HG03060 (cell line): ENCODE measurements around the gene MAP2K3.
"Not testable (repeated sequence)": the region's sequence is repeated elsewhere in the genome, so short reads cannot be mapped to it uniquely, and the experiment has no call there.

Experiments used
- ATAC-seq: cut with Tn5 transposase; IDR thresholded peaks from one replicate; pipeline ENCODE4 v1.9.1; 2021; ENCODE audit warnings: low read depth, moderate number of reproducible peaks; ENCODE audit not compliant: unreplicated experiment

MAP2K3 gene

DNA sequence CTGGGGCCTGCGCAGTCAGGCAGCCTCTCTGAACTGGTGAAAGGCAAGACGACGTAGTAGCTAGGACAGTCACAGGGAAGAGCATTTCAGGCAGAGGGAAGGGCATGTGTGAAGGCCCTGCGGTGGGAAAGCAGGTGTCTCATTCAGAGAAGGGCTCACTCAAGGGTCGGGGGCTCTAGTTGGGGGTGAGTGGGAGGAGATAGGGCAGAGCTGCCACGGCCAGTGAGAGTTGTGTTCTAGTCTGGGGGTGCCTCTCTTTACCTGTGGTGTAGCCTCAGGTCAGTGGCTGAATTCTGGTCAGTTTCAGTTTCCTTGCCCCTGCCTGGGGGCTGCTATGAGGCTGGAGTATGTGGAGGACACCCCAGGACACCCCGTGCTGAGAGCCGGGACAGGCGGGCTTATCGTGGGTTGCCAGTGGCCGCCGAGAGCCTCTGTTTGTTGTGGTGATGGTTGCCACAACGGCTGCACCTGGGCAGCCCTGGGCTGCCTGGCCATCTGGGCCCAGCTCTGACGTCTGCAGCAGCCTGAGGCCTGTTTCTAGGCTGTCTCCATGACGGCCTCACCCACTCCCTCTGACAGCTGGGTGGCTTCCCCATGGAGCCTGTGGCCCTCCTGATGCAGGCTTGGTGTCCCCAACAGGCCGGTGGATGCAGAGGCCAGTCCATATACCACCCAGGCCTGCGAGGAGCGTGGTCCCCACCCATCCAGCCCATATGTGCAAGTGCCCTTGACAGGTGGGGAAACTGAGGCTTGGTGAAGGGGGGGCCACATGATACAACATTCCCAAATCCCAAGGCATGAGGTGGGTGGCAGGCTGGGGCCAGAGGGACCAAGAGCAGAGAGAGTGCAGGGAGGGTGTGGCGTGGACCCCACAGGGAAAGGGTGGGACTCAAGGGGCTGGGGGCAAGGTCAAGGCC, 10.8 kb downstream of the MAP2K3 start:
- no peak for ATAC-seq

DNA sequence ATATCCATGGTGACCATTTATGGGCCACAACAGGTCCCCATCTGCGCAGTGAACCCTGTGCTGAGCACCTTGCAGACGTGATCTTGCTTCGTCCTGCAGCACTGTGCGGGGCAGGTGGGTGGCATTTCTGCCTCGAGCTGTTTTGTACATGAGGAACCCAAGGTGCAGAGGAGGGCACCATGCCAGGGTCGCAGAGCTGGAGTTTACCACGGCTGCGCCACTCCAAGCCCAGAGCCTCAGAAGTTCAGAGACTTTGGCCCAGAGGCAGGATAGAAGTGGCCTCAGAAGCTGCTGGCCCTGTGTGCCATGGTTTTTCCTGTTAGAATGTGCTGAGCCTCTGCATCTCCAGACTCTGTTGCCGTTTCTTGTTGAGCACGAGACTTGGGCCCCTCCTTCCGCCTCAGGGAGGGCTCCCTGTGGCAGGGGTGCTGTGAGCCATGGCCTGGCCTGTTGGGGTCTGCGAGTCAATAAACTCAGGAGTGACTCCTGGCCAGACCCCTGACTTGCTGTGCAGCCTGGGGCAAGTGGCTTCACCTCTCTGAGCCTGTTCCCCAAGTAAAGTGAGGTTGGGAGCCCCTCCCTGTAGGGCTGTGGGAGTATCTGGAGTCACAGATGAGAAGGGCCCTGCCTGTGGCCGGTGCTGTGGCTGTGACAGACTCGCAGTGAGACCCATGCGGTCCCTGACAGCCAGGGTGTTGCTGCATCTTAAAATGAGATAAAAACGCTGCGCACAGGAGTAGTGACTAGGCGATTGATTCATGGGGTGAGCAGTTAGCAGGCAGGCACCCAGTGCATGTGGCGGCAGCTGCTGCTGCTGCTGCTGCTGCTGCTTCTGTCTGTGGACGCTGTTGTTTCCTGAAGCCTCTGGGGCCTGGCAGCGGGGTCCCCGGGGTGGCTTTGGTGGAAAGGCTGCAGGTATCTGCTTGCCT, 11.8 kb downstream of the MAP2K3 start:
- ATAC-seq = no peak

DNA sequence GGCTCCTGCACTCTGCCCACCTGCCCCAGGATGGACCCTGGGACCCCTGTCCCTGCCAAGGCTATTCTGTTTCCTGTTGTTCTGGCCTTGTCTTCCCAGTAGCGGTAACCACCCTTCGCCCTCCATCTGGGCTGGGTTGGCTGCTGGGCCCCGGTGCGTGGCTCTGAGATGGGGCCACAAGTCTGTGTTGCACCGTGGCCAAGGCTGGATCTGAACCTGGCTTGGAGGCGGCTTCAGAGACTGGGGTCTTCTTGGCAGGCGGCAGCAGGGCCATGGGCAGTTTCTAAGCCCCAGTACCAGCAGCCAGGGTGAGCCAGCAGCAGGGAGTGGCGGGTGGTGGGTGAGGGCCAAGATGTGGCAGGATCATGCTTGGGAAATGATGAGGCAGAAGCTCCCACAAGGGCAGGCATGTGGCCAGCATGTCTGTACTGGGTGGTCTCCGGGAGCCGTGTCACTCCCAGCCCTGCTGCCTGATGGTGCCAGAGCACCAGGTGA, 12.6 kb downstream of the MAP2K3 start:
- ATAC-seq = no peak

DNA sequence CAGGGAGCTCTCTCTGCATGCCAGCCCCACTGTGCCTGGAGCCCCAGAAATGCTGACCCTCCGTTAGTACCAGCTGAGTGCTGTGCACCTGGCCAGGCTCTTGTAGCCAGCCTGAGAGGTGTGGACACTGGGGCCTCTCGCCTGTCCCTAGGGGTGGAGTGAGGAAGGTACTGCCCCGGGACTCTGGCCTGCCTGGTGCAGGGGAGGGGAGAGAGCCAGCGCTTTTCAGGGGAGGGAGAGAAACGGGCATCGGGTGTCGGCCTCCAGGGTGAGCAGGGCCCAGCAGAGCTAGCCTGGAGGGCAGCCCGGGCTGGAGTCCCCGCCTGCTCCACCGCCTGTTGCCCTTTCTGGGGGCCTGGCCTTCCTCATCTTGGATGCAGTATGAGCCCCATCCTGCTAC, 13.1 kb downstream of the MAP2K3 start:
- no peak for ATAC-seq

GRCh38 chr17:21298056-21298982, 13.8 kb downstream of the MAP2K3 start:
- ATAC-seq = no peak

DNA sequence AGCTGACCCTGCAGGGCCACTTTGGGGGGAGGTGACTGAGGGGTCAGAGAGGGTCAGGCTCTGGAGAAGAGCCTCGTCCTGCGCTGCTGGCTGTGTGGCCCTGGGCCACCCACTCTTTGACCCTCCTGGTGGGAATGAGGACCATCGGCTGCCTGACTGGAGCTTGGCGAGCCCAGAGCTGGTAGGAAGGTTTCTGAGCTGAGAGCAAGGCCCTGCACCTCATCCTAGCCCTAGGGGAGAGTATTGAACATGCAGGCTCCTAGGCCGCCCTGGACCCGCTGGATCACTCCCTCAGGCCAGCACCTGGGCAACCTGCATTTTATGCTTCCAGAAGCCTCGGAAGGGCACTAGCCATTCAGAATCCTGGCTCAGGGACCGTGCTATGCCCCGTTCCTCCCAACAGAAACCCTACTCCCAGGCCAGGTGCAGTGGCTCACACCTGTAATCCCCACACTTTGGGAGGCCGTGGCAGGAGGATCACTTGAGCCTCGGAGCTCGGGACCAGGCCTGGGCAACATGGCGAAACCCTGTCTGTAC, 14.5 kb downstream of the MAP2K3 start:
- ATAC-seq = no peak

DNA sequence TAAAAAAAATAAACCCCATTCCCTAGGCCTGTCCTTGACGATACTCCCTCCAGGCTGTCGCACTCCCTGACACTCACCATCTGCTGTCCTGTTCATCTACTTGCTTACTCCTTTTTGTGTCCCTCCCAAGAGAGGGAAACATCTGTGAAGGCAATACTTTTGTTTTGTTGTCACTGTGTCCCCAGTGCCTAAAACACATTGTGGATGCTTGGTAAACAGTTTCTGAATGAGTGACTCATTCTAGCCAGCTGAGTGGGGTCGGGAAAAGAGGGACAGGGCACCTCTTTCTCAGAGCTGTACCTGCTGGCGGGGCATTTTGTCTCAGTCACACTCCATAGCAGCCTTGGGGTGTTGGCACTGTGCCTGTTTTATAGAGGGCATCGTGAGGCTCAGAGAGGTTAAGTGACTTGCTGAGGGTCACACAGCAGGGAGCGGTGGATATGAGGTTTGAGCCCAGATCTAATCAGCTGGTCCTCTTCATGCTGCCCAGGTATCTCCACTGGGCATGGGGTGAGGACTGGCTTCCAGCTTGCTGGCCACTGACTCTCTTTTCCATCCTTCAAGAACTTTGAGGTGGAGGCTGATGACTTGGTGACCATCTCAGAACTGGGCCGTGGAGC, 15.6 kb downstream of the MAP2K3 start:
- no peak for ATAC-seq

GRCh38 chr17:21300601-21301571, 16.4 kb downstream of the MAP2K3 start:
- ATAC-seq = no peak

DNA sequence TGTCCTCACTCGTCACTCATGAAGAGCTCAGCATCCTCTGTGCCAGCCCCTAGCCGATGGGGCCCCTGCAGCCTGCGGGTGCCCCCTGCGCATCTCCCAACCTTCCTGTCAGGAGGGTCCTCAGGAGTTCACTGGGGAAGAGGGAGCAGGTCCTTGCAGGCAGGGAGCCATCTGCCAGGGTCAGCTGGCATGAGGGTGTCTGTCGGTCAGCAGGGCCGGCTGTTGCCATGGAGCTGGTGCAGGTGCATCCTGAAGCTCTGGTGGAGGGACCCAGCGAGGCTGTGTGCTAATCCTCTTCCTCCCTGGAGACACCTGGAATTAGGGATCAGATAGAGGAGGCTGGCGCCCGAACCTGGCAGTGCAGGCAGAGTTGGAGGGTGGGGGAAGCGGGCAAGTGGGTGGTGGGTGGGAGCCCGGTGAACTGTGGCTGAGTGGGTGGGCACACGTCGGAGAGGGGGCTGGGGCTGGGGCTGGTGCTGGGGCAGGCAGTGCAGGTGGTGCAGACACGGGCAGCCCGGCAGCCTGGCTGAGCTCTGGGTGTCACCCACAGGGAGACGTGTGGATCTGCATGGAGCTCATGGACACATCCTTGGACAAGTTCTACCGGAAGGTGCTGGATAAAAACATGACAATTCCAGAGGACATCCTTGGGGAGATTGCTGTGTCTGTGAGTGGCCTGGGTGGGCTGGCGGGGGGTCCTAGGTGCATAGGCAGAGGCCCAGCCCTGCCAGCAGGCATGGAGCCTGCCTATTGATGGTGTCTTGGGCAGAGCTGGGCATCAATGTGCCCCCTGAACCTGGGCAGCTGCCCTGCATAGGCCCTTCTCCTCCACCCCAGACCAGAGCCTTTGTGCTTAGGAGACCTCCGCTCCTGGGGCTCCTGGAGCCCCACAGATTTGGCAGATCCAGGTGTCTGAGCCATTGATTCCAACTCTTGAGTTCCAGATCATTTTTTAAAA, 17.4 kb downstream of the MAP2K3 start:
- no peak for ATAC-seq

DNA sequence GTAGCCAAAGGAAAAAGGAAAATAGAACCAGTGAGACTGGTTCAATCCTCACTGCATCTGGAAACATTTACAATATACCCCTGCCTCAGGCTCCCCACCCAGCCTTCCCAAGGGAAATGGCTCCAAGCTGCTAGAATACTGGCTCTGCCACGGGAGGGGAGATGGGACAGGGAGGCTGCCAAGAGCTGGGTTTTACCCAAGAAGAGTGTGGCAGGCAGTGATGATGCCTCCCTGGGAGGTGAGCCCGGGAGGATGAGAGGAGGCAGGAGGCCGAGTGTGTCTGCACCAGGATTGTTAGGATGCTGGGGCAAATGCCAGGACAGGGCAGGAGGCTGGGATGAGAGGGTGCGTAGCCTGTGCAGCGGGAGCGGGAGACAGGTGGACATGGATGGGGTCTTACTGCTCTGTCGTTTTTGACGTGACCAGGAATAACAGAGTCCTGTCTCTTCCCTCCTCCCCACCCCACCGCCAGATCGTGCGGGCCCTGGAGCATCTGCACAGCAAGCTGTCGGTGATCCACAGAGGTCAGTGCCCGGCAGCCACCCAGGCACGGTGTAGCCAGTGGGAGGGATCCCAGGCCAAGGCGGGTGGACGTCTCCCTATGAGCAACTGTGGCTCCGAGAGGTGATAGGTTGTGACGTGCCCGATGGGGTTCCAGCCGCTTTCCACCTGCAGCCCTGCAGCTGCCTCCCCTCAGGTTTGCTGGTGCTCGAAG, 18.4 kb downstream of the MAP2K3 start:
- ATAC-seq = no peak

DNA sequence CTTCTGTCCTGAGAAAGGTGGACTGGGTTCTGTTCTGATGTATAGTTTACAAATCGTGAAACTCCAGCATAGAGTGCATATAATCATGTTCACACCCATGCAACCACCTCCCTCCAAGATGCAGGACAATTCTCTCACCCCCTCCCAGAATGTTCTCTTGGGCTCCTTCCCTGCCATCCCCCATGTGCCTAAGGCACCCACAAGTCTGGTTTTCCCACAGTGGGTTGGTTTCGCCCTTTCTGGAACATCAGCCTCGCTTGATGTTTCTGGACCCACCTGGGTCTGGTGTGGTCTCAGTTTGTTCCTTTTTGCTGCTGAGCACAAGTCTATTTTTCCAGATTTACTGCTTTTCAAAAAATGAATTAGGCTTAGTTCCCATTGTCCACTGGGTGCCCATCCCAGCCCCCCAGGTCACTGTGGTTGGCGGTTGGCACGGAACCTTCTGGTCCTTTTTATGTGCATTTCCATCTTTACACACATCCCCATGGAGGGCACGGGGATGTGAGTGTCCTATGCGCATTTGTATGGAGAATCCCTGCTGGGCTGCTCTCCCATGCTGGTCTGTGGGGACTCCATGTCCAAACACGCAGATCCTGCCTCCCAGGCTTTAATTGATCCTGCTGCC, 19.0 kb downstream of the MAP2K3 start:
- ATAC-seq = no peak

DNA sequence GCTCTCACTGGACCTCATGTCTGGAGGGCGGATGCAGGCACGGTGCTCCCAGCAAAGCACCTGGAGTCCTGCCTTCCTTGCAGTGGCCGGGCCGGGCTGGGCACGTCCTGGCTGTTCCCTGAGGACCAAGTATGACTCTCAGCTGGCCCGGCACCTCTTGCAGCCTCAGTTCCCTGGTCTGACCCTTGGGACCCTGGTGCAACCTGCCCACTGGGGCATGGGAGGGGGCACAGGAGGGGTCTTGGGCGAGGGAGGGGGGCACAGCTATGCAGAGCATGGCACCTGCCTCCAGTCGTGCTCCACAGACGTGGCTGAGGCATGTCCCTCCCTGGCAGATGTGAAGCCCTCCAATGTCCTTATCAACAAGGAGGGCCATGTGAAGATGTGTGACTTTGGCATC, 19.6 kb downstream of the MAP2K3 start:
- no peak for ATAC-seq

- not testable (repeated sequence) for ATAC-seq
These were observed 20.1 kb downstream of the MAP2K3 start for GRCh38 chr17:21304551-21305151.

- not testable (repeated sequence) for ATAC-seq
These were observed 21.1 kb downstream of the MAP2K3 start for GRCh38 chr17:21305431-21306180.
